Central memory CD8-positive, alpha-beta T cell (primary cell): Measurements from ENCODE around the gene SLC5A2.

Source experiments
- ATAC-seq: fragments of 150-1000 bp; cut with Tn5 transposase; replicated peaks from 2 replicates; pipeline ENCODE4 v1.10.0; 2022; ENCODE audit warnings: mild to moderate bottlenecking, moderate FRiP score, moderate number of reproducible peaks; ENCODE audit not compliant: poor library complexity, severe bottlenecking; ENCODE audit errors: extremely low read depth
- DNase-seq, 2 donors: peaks; one replicate each; pipeline ENCODE4 v3.0.0; 2021; ENCODE audit warnings: low spot score in 2 of 2
- H3K27ac Mint-ChIP-seq: one replicate; pipeline ENCODE4 v1.8.0; 2022; ENCODE audit warnings: low read depth, mild to moderate bottlenecking, moderate library complexity, mixed read lengths
- H3K27me3 Mint-ChIP-seq: one replicate; pipeline ENCODE4 v1.8.0; 2022; ENCODE audit warnings: mixed read lengths
- H3K36me3 Mint-ChIP-seq: one replicate; pipeline ENCODE4 v1.8.0; 2022; ENCODE audit warnings: mild to moderate bottlenecking, moderate library complexity, mixed read lengths; ENCODE audit not compliant: insufficient read depth
- H3K4me1 Mint-ChIP-seq: one replicate; pipeline ENCODE4 v1.8.0; 2022; ENCODE audit warnings: mixed read lengths
- H3K4me3 Mint-ChIP-seq: one replicate; pipeline ENCODE4 v1.8.0; 2022; ENCODE audit warnings: mild to moderate bottlenecking, moderate library complexity, mixed read lengths
- H3K9me3 Mint-ChIP-seq: one replicate; pipeline ENCODE4 v1.8.0; 2022; ENCODE audit warnings: mixed read lengths

The SLC5A2 gene

GRCh38 chr16:31487071-31487719 lies 4.3 kb downstream of the SLC5A2 start:
- H3K9me3 Mint-ChIP-seq, result no peaks in the 10 kb centered on the region
- ATAC-seq (no peak), DNase-seq (no peak)
- H3K4me3 Mint-ChIP-seq, result peak overlapping the region; percentile 87
- H3K27me3 Mint-ChIP-seq, result no peaks in the 10 kb centered on the region
- H3K4me1 Mint-ChIP-seq, result peaks cover 11% of the 10 kb centered on the region
- peaks cover 2% of the 10 kb centered on the region for H3K36me3 Mint-ChIP-seq
- peak overlapping the region; percentile 38 for H3K27ac Mint-ChIP-seq

GRCh38 chr16:31487720-31488467 lies 5.0 kb downstream of the SLC5A2 start:
- ATAC-seq (peak; percentile 87), DNase-seq (peak; percentile 57 to 62)
- H3K9me3 Mint-ChIP-seq, result no peaks in the 10 kb centered on the region
- peak overlapping the region; percentile 38 for H3K27ac Mint-ChIP-seq
- peaks cover 11% of the 10 kb centered on the region for H3K4me1 Mint-ChIP-seq
- peaks cover 4% of the 10 kb centered on the region for H3K36me3 Mint-ChIP-seq
- no peaks in the 10 kb centered on the region for H3K27me3 Mint-ChIP-seq
- peak overlapping the region; percentile 87 for H3K4me3 Mint-ChIP-seq

- no peak overlapping the region for H3K27ac Mint-ChIP-seq
- no peaks in the 10 kb centered on the region for H3K9me3 Mint-ChIP-seq
- DNase-seq, result no peak
These were observed 5.8 kb downstream of the SLC5A2 start for GRCh38 chr16:31488468-31489297.

GRCh38 chr16:31489298-31489564 lies 6.3 kb downstream of the SLC5A2 start:
- H3K9me3 Mint-ChIP-seq, result no peaks in the 10 kb centered on the region
- H3K4me1 Mint-ChIP-seq, result peaks cover 11% of the 10 kb centered on the region
- ATAC-seq (no peak), DNase-seq (no peak)
- no peak overlapping the region for H3K27ac Mint-ChIP-seq
- peaks cover 4% of the 10 kb centered on the region for H3K36me3 Mint-ChIP-seq
- H3K27me3 Mint-ChIP-seq, result no peaks in the 10 kb centered on the region
- H3K4me3 Mint-ChIP-seq, result peak overlapping the region; percentile 45

More at GRCh38 chr16:31488468-31489297, 5.8 kb downstream of the SLC5A2 start:
- H3K4me1 Mint-ChIP-seq, result peaks cover 11% of the 10 kb centered on the region
- H3K27me3 Mint-ChIP-seq, result no peaks in the 10 kb centered on the region
- H3K36me3 Mint-ChIP-seq, result peaks cover 4% of the 10 kb centered on the region
- peak overlapping the region; percentile 87 for H3K4me3 Mint-ChIP-seq
- ATAC-seq, result no peak

GRCh38 chr16:31489616-31490584 lies 7.0 kb downstream of the SLC5A2 start:
- H3K27ac Mint-ChIP-seq, result no peak overlapping the region
- ATAC-seq (no peak), DNase-seq (no peak)
- H3K27me3 Mint-ChIP-seq, result no peaks in the 10 kb centered on the region
- H3K4me3 Mint-ChIP-seq, result peak overlapping the region; percentile 45
- peaks cover 11% of the 10 kb centered on the region for H3K4me1 Mint-ChIP-seq
- H3K36me3 Mint-ChIP-seq, result peaks cover 7% of the 10 kb centered on the region
- H3K9me3 Mint-ChIP-seq, result no peaks in the 10 kb centered on the region

- ATAC-seq (no peak), DNase-seq (no peak)
- no peaks in the 10 kb centered on the region for H3K9me3 Mint-ChIP-seq
- H3K4me1 Mint-ChIP-seq, result peaks cover 5% of the 10 kb centered on the region
- no peaks in the 10 kb centered on the region for H3K27me3 Mint-ChIP-seq
- H3K27ac Mint-ChIP-seq, result no peak overlapping the region
- H3K36me3 Mint-ChIP-seq, result peaks cover 7% of the 10 kb centered on the region
- no peak overlapping the region for H3K4me3 Mint-ChIP-seq
These were observed 9.0 kb downstream of the SLC5A2 start for GRCh38 chr16:31491778-31492418.

- Mint-ChIP-seq H3K27ac (no peak overlapping the region), H3K27me3 (no peaks in the 10 kb centered on the region), H3K4me1 (peaks cover 9% of the 10 kb centered on the region), H3K36me3 (peaks cover 7% of the 10 kb centered on the region), H3K4me3 (no peak overlapping the region), H3K9me3 (no peaks in the 10 kb centered on the region)
- no peak for DNase-seq
- no peak for ATAC-seq
These were observed 10.7 kb downstream of the SLC5A2 start for GRCh38 chr16:31493506-31494125.

- Mint-ChIP-seq H3K9me3 (no peaks in the 10 kb centered on the region), H3K27ac (no peak overlapping the region), H3K4me1 (peaks cover 9% of the 10 kb centered on the region), H3K4me3 (no peak overlapping the region), H3K27me3 (no peaks in the 10 kb centered on the region), H3K36me3 (peaks cover 13% of the 10 kb centered on the region)
- ATAC-seq, result no peak
- no peak for DNase-seq
These were observed 13.7 kb downstream of the SLC5A2 start for GRCh38 chr16:31496670-31497069.

GRCh38 chr16:31498493-31498892 lies 15.6 kb downstream of the SLC5A2 start:
- peaks cover 15% of the 10 kb centered on the region for H3K4me1 Mint-ChIP-seq
- H3K36me3 Mint-ChIP-seq, result peaks cover 10% of the 10 kb centered on the region
- DNase-seq (no peak), ATAC-seq (no peak)
- no peaks in the 10 kb centered on the region for H3K27me3 Mint-ChIP-seq
- H3K4me3 Mint-ChIP-seq, result no peak overlapping the region
- no peaks in the 10 kb centered on the region for H3K9me3 Mint-ChIP-seq
- no peak overlapping the region for H3K27ac Mint-ChIP-seq

GRCh38 chr16:31499928-31500327 lies 17.0 kb downstream of the SLC5A2 start:
- Mint-ChIP-seq H3K36me3 (peaks cover 8% of the 10 kb centered on the region), H3K4me1 (peaks cover 15% of the 10 kb centered on the region), H3K27ac (no peak overlapping the region), H3K4me3 (no peak overlapping the region), H3K27me3 (no peaks in the 10 kb centered on the region), H3K9me3 (no peaks in the 10 kb centered on the region)
- no peak for DNase-seq
- ATAC-seq, result no peak

GRCh38 chr16:31501226-31501965 lies 18.5 kb downstream of the SLC5A2 start:
- no peak for ATAC-seq
- H3K36me3 Mint-ChIP-seq, result peaks cover 8% of the 10 kb centered on the region
- peaks cover 24% of the 10 kb centered on the region for H3K4me1 Mint-ChIP-seq
- H3K9me3 Mint-ChIP-seq, result no peaks in the 10 kb centered on the region
- no peak overlapping the region for H3K27ac Mint-ChIP-seq
- H3K4me3 Mint-ChIP-seq, result no peak overlapping the region
- DNase-seq, result no peak
- no peaks in the 10 kb centered on the region for H3K27me3 Mint-ChIP-seq
